Upper lobe of left lung (tissue), 6 donors: ENCODE data around the gene EXOC7. TPM values are rescaled to one million over a fixed set of nuclear protein-coding genes. Genes with fewer than 3 reads are reported as not detected.

ENCODE experiments used
- ATAC-seq, 2 donors: fragments of 200-7000 bp; cut with Tn5 transposase; one replicate each; pipeline ENCODE4 v1.9.1; 2022; ENCODE audit warnings: mild to moderate bottlenecking in 2 of 2, moderate library complexity in 2 of 2; ENCODE audit not compliant: low FRiP score in 2 of 2
- DNase-seq, 2 donors: peaks; one replicate each; pipeline ENCODE4 v3.0.0-alpha.2; 2019 to 2020
- H3K27ac ChIP-seq, 4 donors: fragments of 200-600 bp; sonication (generic); one replicate each; pipeline ENCODE4 v1.5.1; 2016 to 2019
- H3K27me3 ChIP-seq, 4 donors: fragments of 200-600 bp; sonication (generic); one replicate each; pipeline ENCODE4 v1.5.1; 2017 to 2019
- H3K36me3 ChIP-seq, 4 donors: fragments of 200-600 bp; sonication (generic); one replicate each; pipeline ENCODE4 v1.5.1; 2016 to 2019
- H3K4me1 ChIP-seq, 4 donors: fragments of 200-600 bp; sonication (generic); one replicate each; pipeline ENCODE4 v1.5.1; 2018 to 2019
- H3K4me3 ChIP-seq, 4 donors: fragments of 200-600 bp; sonication (generic); one replicate each; pipeline ENCODE4 v1.5.1; 2017 to 2019; ENCODE audit warnings: mild to moderate bottlenecking in 2 of 4, moderate library complexity in 1 of 4
- H3K9me3 ChIP-seq, 4 donors: fragments of 200-600 bp; sonication (generic); one replicate each; pipeline ENCODE4 v1.5.1; 2018 to 2019
- CTCF ChIP-seq, 6 experiments: fragments of 450-650 bp in 4 of 6; fragments of 200-600 bp in 2 of 6; sonication (generic) in 2 of 6; IDR thresholded peaks; one replicate each; pipeline ENCODE4 v1.5.1; 2016 to 2019; ENCODE audit warnings: antibody characterized with exemption in 6 of 6
- EP300 ChIP-seq, 4 donors: sonication (generic); formaldehyde crosslinking; IDR thresholded peaks; one replicate each; pipeline ENCODE4 v1.5.1; 2017; ENCODE audit warnings: antibody characterized with exemption in 4 of 4, control low read depth in 2 of 4
- POLR2A ChIP-seq, 4 donors: fragments of 450-650 bp; IDR thresholded peaks; one replicate each; pipeline ENCODE4 v1.5.1; 2016 to 2017; ENCODE audit warnings: antibody characterized with exemption in 4 of 4, mild to moderate bottlenecking in 2 of 4
- POLR2AphosphoS5 ChIP-seq, 2 donors: sonication (generic); formaldehyde crosslinking; IDR thresholded peaks; one replicate each; pipeline ENCODE4 v1.5.1; 2017; ENCODE audit warnings: antibody characterized with exemption in 2 of 2
- WGBS, 2 donors: methylation state at CpG; one replicate each; pipeline ENCODE4 v1.1.5; 2017 to 2018; 5-methylcytosine and 5-hydroxymethylcytosine counted together
- total RNA-seq, 6 donors: library from RNA; depleted of rRNA in 4 of 6; stranded (reverse); fragments of >200 nt in 4 of 6; gene quantifications; one replicate each; pipeline versions ENCODE4 v1.1.0 to v1.2.1, GENCODE V29; 2016 to 2021
- donor health status: DM: no; HTN: no; CAD: no; lungs with moderate emphysema.
- donor health status: DM: no; HTN: yes; CAD: no; lungs with severe emphysema.

Gene EXOC7
- total RNA-seq, 6 donors from 2014 or later: 69.4 to 233 (median 103) TPM

GRCh38 chr17:76124582-76125390 is 21.2 kb upstream of the EXOC7 start:
- Histone ChIP-seq H3K27ac (no peak overlapping the region), H3K36me3 (no peaks in the 10 kb centered on the region), H3K9me3 (no peaks in the 10 kb centered on the region), H3K27me3 (no peaks in the 10 kb centered on the region), H3K4me3 (no peak overlapping the region), H3K4me1 (peaks cover 6 to 11% (median 8%) of the 10 kb centered on the region in 4 donors)
- TF ChIP-seq POLR2A (IDR thresholded peaks at IDR 0.05): no peak
- TF ChIP-seq CTCF (IDR thresholded peaks at IDR 0.05): peak in 1 of 6 experiments; percentile 9
- ATAC-seq (no peak), DNase-seq (no peak)
- WGBS, 2 donors: 77 to 81% methylated on average over 17 to 22 of the region's 22 CpGs

GRCh38 chr17:76123749-76124581 is 20.4 kb upstream of the EXOC7 start:
- ATAC-seq (no peak), DNase-seq (no peak)
- no peaks in the 10 kb centered on the region for H3K9me3 ChIP-seq
- H3K4me1 ChIP-seq: peaks cover 6 to 11% (median 8%) of the 10 kb centered on the region in 4 donors
- no peaks in the 10 kb centered on the region for H3K36me3 ChIP-seq
- no peaks in the 10 kb centered on the region for H3K27me3 ChIP-seq
- H3K27ac ChIP-seq: no peak overlapping the region
- TF ChIP-seq EP300 (IDR thresholded peaks at IDR 0.05): no peak
- TF ChIP-seq POLR2AphosphoS5 (IDR thresholded peaks at IDR 0.05): no peak
- no peak for TF ChIP-seq POLR2A (IDR thresholded peaks at IDR 0.05)
- no peak for TF ChIP-seq CTCF (IDR thresholded peaks at IDR 0.05)
- 71 to 86% methylated on average over 4 to 8 of the region's 9 CpGs for WGBS, 2 donors
- no peak overlapping the region for H3K4me3 ChIP-seq

- 65 to 73% methylated on average over 5 of the region's 5 CpGs for WGBS, 2 donors
- no peak for DNase-seq
- H3K27me3 ChIP-seq: no peaks in the 10 kb centered on the region
- H3K36me3 ChIP-seq: no peaks in the 10 kb centered on the region
- peaks cover 6 to 11% (median 8%) of the 10 kb centered on the region in 4 donors for H3K4me1 ChIP-seq
- H3K27ac ChIP-seq: no peak overlapping the region
- H3K4me3 ChIP-seq: no peak overlapping the region
- TF ChIP-seq EP300 (IDR thresholded peaks at IDR 0.05) (no peak), POLR2AphosphoS5 (IDR thresholded peaks at IDR 0.05) (no peak), CTCF (IDR thresholded peaks at IDR 0.05) (no peak), POLR2A (IDR thresholded peaks at IDR 0.05) (no peak)
- H3K9me3 ChIP-seq: no peaks in the 10 kb centered on the region
- ATAC-seq: no peak
Observed at GRCh38 chr17:76123191-76123499, 19.6 kb upstream of the EXOC7 start.

GRCh38 chr17:76122431-76123190 is 19.0 kb upstream of the EXOC7 start:
- no peak overlapping the region for H3K27ac ChIP-seq
- no peaks in the 10 kb centered on the region for H3K27me3 ChIP-seq
- H3K4me3 ChIP-seq: no peak overlapping the region
- DNase-seq (no peak), ATAC-seq (no peak)
- no peaks in the 10 kb centered on the region for H3K36me3 ChIP-seq
- 93 to 94% methylated on average over 24 of the region's 24 CpGs for WGBS, 2 donors
- peaks cover 6 to 11% (median 8%) of the 10 kb centered on the region in 4 donors for H3K4me1 ChIP-seq
- TF ChIP-seq CTCF (IDR thresholded peaks at IDR 0.05) (no peak), EP300 (IDR thresholded peaks at IDR 0.05) (no peak), POLR2A (IDR thresholded peaks at IDR 0.05) (no peak), POLR2AphosphoS5 (IDR thresholded peaks at IDR 0.05) (no peak)
- H3K9me3 ChIP-seq: no peaks in the 10 kb centered on the region
